Measurements from ENCODE around the gene SUSD3. TPM values are rescaled to one million over a fixed set of nuclear protein-coding genes. Genes with fewer than 3 reads are reported as not detected.

SUSD3 gene
- total and polyA plus RNA-seq, 2 of the 8 experiments (the other 6 are each of a cell fraction or from before 2014, with no cell fraction given), result 5.5 to 35.4 TPM

DNA sequence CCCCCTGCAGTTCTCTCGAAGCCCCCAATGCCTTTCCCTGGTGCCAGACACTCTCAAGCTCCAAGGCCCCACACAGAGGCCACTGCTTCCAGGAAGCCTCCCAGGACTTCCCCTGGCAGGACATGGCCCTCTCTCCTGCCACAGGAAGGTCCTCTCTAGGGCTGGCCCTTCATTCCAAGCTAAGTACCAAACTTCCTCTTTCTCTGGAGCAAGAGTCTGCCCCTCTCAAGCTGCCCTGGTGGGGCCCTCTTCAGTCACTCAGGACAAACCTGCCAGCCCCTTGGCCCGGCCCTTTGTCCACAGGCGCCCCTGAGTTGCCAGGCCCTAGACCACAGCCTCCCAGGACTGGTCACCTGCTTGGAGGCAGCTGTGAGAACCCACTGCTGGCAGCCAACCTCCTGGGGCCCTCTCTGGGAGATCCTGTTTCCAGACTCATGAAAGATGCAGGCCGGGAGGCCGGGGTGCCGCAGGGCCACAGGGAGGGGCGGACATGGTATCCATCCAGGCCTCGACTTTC lies 69.0 kb downstream of the SUSD3 start (continued):
- TF ChIP-seq NRF1 (IDR thresholded peaks at IDR 0.05; ENCODE audit: low read depth, low read length) (no peak), CHD1 (IDR thresholded peaks at IDR 0.05; ENCODE audit: low read depth, low read length) (no peak)
- TF ChIP-seq, protein P1, sequence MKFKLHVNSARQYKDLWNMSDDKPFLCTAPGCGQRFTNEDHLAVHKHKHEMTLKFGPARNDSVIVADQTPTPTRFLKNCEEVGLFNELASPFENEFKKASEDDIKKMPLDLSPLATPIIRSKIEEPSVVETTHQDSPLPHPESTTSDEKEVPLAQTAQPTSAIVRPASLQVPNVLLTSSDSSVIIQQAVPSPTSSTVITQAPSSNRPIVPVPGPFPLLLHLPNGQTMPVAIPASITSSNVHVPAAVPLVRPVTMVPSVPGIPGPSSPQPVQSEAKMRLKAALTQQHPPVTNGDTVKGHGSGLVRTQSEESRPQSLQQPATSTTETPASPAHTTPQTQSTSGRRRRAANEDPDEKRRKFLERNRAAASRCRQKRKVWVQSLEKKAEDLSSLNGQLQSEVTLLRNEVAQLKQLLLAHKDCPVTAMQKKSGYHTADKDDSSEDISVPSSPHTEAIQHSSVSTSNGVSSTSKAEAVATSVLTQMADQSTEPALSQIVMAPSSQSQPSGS (IDR thresholded peaks at IDR 0.05; ENCODE audit: low read length), result no peak

All from H1 (cell line).